Kidney glomerular epithelial cell (primary cell): ENCODE results near the gene GDF2.

Experiments used
- DNase-seq: peaks from one replicate; lab custom pipeline; 2025; lab: John Stamatoyannopoulos, UW

GDF2 gene

GRCh38 chr10:47294057-47294456, 28.2 kb upstream of the GDF2 start:
- DNase-seq, result no peak

DNA sequence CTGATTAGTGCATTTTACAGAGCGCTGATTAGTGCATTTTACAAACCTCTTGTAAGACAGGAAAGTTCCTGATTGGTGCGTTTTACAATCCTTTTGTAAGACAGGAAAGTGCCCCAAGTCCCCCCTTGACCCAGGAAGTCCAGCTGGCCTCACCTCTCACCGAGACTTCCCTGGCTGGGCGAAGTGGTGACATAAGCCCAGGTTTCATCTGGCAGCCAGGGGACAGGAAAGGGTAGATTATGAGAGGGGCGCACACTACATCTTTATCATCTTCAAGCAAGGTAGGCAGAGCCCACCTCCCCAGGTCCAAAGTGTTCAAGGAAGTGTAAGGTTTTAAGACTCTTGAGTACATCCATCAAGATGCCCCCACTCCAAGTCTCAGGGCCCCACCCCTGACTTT, 27.8 kb upstream of the GDF2 start:
- no peak for DNase-seq

DNA sequence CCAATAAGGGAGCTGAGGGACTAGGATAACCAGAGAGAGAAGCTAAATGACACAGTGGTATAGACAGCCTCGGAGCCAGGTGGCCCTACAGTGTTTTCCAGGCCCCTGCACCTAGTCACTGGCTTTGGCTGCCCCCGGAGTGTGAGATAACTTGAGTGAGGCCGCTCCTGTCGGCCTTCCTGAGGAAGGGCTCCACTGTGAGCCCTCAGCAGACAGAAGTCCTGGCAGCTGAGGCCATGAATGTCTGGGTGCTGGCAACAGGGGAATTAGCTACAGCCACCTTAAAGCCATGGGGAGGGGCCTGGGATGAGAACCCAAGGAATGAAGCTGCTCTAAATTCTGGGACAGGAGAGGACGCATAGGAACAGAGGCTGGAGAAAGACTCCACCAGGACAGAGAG, 26.8 kb upstream of the GDF2 start:
- DNase-seq, result no peak

DNA sequence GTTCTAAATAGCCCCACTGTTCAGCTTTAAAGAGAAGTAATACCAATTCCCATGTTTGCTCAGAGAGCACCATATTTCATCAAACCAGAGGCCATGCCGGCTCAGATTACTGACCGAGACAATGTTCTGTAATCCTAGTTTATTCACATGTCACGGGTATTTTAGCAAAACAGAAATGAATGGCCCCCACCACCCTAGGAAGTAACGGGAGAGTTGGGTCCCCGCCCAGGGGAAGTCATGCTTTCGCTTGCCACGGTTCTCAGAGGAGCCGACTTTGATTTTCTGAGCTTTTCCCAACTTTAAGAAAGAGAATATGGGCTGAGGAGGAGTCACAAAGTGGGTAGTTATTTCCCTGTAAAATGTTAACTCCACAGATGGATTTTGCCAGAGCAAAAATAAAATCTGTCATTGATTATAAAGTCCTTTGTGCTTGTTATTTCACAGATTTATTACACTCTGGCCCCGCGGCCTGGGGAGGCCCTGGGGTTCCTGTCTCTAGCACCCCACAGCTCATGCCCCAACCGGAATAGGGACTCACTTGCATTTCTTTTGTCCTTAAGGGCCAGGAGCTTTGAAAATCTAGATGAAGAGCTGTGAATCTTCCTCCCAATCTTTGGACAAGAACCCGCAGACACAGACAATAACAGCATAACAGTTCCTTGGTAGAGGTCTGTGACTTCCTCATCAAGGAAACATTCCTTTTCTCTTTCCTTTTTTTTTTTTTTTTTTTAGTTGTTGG, 25.9 kb upstream of the GDF2 start:
- no peak for DNase-seq

DNA sequence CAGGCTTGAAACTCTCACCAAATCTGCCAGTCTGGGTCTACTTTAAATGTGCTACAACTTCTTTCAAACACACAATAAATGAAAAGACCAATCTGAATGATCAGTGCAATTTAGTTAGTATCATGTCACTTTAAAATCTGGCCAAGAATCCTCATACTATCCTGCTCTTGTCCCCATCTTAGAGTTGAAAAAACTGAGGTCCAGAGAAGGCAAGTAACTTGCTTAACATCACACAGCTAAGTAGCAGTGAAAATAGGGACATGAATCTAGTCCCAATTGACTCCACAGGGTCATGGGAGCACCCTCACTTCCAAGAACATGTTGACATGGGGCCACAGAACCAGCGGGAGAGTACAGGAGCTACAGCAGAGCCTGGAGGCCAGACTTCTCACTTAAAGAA, 25.3 kb upstream of the GDF2 start:
- DNase-seq, result no peak

- DNase-seq, result no peak
Observed at GRCh38 chr10:47297866-47298540, 24.3 kb upstream of the GDF2 start.

GRCh38 chr10:47298715-47299114, 23.5 kb upstream of the GDF2 start:
- DNase-seq, result no peak

GRCh38 chr10:47299611-47300428, 22.4 kb upstream of the GDF2 start, which contains the start of gene GDF10:
TSS of gene GDF10 (plus strand) at chr10:47300197. CDS start at chr10:47300652, 455 bp downstream.
- no peak for DNase-seq

GRCh38 chr10:47300429-47300931, 21.8 kb upstream of the GDF2 start:
- DNase-seq, result no peak

GRCh38 chr10:47301833-47302232, 20.4 kb upstream of the GDF2 start:
- DNase-seq, result no peak

DNA sequence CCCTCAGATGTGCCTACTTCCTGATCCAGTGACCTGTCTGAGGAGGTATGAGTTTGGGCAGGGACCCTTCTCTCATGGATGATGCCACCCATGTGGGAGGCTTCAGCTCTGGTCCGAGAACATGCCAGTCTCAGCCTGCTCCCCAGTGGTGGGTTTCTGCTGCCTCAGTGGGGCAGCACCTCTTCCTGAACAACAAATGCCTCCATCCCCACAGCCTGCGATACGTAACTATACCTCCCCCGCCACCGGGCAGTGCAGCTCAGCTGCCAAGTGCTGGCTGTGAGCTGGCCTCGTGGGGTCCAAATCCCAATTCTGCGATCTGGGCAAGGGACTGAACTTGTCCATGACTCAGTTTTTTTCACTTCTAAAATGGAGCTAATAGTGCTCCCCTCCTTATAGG, 19.1 kb upstream of the GDF2 start:
- DNase-seq, result no peak

- DNase-seq, result no peak
Observed at GRCh38 chr10:47303866-47304265, 18.4 kb upstream of the GDF2 start.

- DNase-seq, result no peak
Observed at GRCh38 chr10:47305566-47305965, 16.7 kb upstream of the GDF2 start.

- no peak for DNase-seq
Observed at GRCh38 chr10:47306387-47307210, 15.7 kb upstream of the GDF2 start.

GRCh38 chr10:47307381-47307780, 14.9 kb upstream of the GDF2 start:
- no peak for DNase-seq

GRCh38 chr10:47308775-47309174, 13.5 kb upstream of the GDF2 start:
- DNase-seq, result no peak

GRCh38 chr10:47309408-47310089, 12.7 kb upstream of the GDF2 start:
- DNase-seq, result no peak

- no peak for DNase-seq
Observed at GRCh38 chr10:47310090-47310505, 12.2 kb upstream of the GDF2 start.

DNA sequence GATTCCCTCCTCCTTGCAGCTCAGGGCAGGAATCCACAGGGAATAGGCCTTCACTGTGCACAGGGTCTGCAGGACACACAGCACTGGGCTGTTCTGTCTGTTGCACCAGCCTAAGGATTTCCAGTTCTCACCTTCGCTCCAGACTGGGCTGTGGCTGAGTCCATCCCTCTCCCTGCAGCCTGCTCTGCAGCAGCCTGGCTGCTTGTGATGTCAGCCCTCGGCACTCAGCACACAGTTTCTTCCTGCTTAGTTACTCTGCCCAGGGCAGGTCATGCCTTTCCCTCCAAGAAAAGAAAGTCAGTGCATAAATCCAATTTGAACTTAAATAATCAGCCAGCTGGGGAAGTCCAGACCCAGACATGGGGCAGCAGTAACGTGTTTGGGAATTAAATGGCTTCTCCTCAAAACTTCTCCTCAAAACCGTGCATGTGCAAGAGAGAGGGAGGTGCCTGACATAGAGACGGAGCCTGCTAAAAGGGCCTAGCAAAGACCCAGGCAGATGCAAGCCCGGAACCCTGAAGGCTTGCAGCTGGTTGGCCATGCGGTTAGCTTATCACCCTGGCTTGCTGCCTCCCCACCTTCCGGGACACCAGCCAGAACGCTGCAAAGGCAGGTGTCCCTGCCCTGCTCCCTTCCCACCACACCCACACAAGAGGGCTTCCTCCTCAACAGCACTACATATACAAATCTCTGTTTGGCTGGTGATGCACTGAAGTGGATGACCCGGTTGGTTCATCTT, 10.9 kb upstream of the GDF2 start:
- no peak for DNase-seq

DNA sequence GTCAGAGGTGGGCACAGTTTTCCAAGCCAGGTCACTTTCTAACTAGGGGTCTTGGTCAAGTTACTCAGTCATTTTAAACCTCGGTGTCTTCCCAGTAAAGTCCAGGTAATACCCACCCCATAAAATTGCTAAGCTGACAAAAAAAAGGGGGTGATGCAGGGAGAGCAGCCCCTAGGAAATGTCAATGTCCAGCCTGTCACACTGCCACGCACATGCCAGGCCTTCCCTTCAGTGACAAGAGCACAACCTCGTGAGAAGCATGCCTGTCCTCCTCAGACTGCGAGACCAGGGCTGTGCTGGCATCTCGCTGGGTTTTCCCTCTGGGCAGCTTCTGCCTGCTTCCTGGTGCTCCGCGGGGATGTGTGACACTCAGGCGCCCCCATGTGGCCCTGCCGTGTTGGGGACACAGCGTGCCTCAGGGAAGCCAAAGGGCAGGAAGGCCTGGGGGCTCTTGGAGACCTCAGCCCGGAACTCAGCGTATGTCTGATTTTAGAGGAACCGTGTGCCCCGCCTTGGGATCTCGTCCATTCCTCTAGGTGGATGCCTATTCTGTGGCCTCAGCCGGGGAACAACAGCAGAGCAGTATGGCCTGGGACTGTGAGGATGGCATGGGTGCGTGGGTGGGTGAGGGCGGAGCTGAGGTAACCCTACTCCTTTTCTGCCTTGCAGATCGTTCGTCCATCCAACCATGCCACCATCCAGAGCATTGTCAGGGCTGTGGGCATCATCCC, 10.2 kb upstream of the GDF2 start:
- DNase-seq, result peak; percentile 48
